DND-41 (cell line): Measurements from ENCODE around the gene NAMPT.
"Not testable (repeated sequence)": the region's sequence is repeated elsewhere in the genome, so short reads cannot be mapped to it uniquely, and the experiment has no call there.

Experiments used
- ATAC-seq: fragments of 200-7000 bp; cut with Tn5 transposase; 3 replicates; pipeline ENCODE4 v1.9.1; 2021; ENCODE audit warnings: low read depth; ENCODE audit not compliant: insufficient read depth
- DNase-seq: peaks from one replicate; pipeline ENCODE4 v3.0.0-alpha.2; 2020
- H2AFZ ChIP-seq: 2 replicates; pipeline ENCODE4 v1.6.0; 2012; ENCODE audit warnings: low read depth, low read length
- H3K27ac ChIP-seq: 2 replicates; pipeline ENCODE4 v1.5.1; 2012; ENCODE audit warnings: low read length, inconsistent platforms
- H3K27me3 ChIP-seq: fragments of 200-600 bp; sonication (generic); 2 replicates; pipeline ENCODE4 v1.6.0; 2012; ENCODE audit warnings: low read length, mild to moderate bottlenecking, inconsistent platforms; ENCODE audit not compliant: insufficient read depth, poor library complexity
- H3K36me3 ChIP-seq: 2 replicates; pipeline ENCODE4 v1.5.1; 2012; ENCODE audit warnings: low read length, inconsistent platforms; ENCODE audit not compliant: insufficient read depth
- H3K4me1 ChIP-seq: 2 replicates; pipeline ENCODE4 v1.5.1; 2012; ENCODE audit warnings: mild to moderate bottlenecking, low read length; ENCODE audit not compliant: insufficient read depth
- H3K4me2 ChIP-seq: 2 replicates; pipeline ENCODE4 v1.6.0; 2012; ENCODE audit warnings: mild to moderate bottlenecking, moderate library complexity, low read length, inconsistent platforms; ENCODE audit not compliant: insufficient read depth
- H3K4me3 ChIP-seq, 2 experiments: fragments of 200-600 bp in 1 of 2; shearing (Covaris generic) in 1 of 2; 2 replicates each; pipeline ENCODE4 v1.5.1; 2012 to 2016; ENCODE audit warnings: inconsistent platforms in 2 of 2, low read length in 2 of 2, mild to moderate bottlenecking in 2 of 2, low read depth in 1 of 2, moderate library complexity in 1 of 2
- H3K79me2 ChIP-seq: 2 replicates; pipeline ENCODE4 v1.6.0; 2012; ENCODE audit warnings: low read length, inconsistent platforms; ENCODE audit not compliant: insufficient read depth
- H3K9ac ChIP-seq: 2 replicates; pipeline ENCODE4 v1.6.0; 2012; ENCODE audit warnings: low read depth, mild to moderate bottlenecking, inconsistent platforms, low read length, moderate library complexity
- H3K9me3 ChIP-seq: 2 replicates; pipeline ENCODE4 v1.5.1; 2012; ENCODE audit warnings: low read length, moderate library complexity, mild to moderate bottlenecking, inconsistent platforms; ENCODE audit not compliant: insufficient read depth, severe bottlenecking
- H4K20me1 ChIP-seq: 2 replicates; pipeline ENCODE4 v1.6.0; 2012; ENCODE audit warnings: low read length; ENCODE audit not compliant: insufficient read depth
- CTCF ChIP-seq: IDR thresholded peaks from 2 replicates; pipeline ENCODE4 v1.5.1; 2012; ENCODE audit warnings: borderline replicate concordance, low read length, moderate library complexity, mild to moderate bottlenecking; ENCODE audit not compliant: poor library complexity, severe bottlenecking; ENCODE audit errors: extremely low read depth
- EZH2 ChIP-seq: IDR thresholded peaks from 3 replicates; pipeline ENCODE4 v1.6.1; 2012; ENCODE audit warnings: borderline replicate concordance, low read depth, mild to moderate bottlenecking, moderate library complexity, low read length, inconsistent platforms; ENCODE audit not compliant: severe bottlenecking

NAMPT gene

GRCh38 chr7:106306256-106306655 lies 21.5 kb upstream of the NAMPT start:
- H3K4me3 ChIP-seq: no peak overlapping the region
- H3K4me2 ChIP-seq: no peak overlapping the region
- H4K20me1 ChIP-seq: no peaks in the 10 kb centered on the region
- no peak overlapping the region for H3K27ac ChIP-seq
- no peaks in the 10 kb centered on the region for H3K4me1 ChIP-seq
- no peaks in the 10 kb centered on the region for H3K9me3 ChIP-seq
- no peak overlapping the region for H3K9ac ChIP-seq
- ATAC-seq: no peak
- no peaks in the 10 kb centered on the region for H3K36me3 ChIP-seq
- no peak for TF ChIP-seq EZH2
- TF ChIP-seq CTCF: no peak
- H3K79me2 ChIP-seq: no peaks in the 10 kb centered on the region
- peaks cover 8% of the 10 kb centered on the region for H3K27me3 ChIP-seq
- H2AFZ ChIP-seq: no peak overlapping the region
- DNase-seq: no peak

- H3K4me1 ChIP-seq: no peaks in the 10 kb centered on the region
- H3K27me3 ChIP-seq: peaks cover 6% of the 10 kb centered on the region
- H3K4me2 ChIP-seq: no peak overlapping the region
- H3K27ac ChIP-seq: no peak overlapping the region
- H3K36me3 ChIP-seq: no peaks in the 10 kb centered on the region
- DNase-seq: no peak
- H3K9me3 ChIP-seq: no peaks in the 10 kb centered on the region
- no peak for TF ChIP-seq EZH2
- no peak for TF ChIP-seq CTCF
- H4K20me1 ChIP-seq: no peaks in the 10 kb centered on the region
- no peak overlapping the region for H3K9ac ChIP-seq
- no peak overlapping the region for H3K4me3 ChIP-seq
- no peaks in the 10 kb centered on the region for H3K79me2 ChIP-seq
- ATAC-seq: no peak
- H2AFZ ChIP-seq: no peak overlapping the region
These were observed 20.9 kb upstream of the NAMPT start for GRCh38 chr7:106305732-106306131.

GRCh38 chr7:106304568-106304967 lies 19.8 kb upstream of the NAMPT start:
- Histone ChIP-seq H3K36me3 (no peaks in the 10 kb centered on the region), H3K27ac (no peak overlapping the region), H3K9me3 (no peaks in the 10 kb centered on the region), H3K79me2 (no peaks in the 10 kb centered on the region), H4K20me1 (no peaks in the 10 kb centered on the region), H3K9ac (no peak overlapping the region), H2AFZ (no peak overlapping the region), H3K4me3 (no peak overlapping the region), H3K4me1 (no peaks in the 10 kb centered on the region), H3K4me2 (no peak overlapping the region), H3K27me3 (peaks cover 5% of the 10 kb centered on the region)
- no peak for TF ChIP-seq CTCF
- TF ChIP-seq EZH2: no peak
- DNase-seq (no peak), ATAC-seq (no peak)

GRCh38 chr7:106298631-106299030 lies 13.8 kb upstream of the NAMPT start:
- not testable (repeated sequence) for H3K4me2 ChIP-seq, DNase-seq, H3K79me2 ChIP-seq, H3K9me3 ChIP-seq, H3K9ac ChIP-seq, H3K4me3 ChIP-seq, ATAC-seq, H3K27ac ChIP-seq, H3K4me1 ChIP-seq, H3K36me3 ChIP-seq, H3K27me3 ChIP-seq, H2AFZ ChIP-seq, H4K20me1 ChIP-seq

GRCh38 chr7:106298155-106298554 lies 13.4 kb upstream of the NAMPT start:
- H3K27me3 ChIP-seq, H3K9ac ChIP-seq, H3K79me2 ChIP-seq, DNase-seq, H3K4me3 ChIP-seq, ATAC-seq, H3K27ac ChIP-seq, H3K4me2 ChIP-seq, H3K36me3 ChIP-seq, H3K9me3 ChIP-seq, H4K20me1 ChIP-seq, H3K4me1 ChIP-seq, H2AFZ ChIP-seq: not testable (repeated sequence)
